NCI-H526 (cell line): ENCODE measurements around the gene KLF11.
"Not testable (repeated sequence)": the region's sequence is repeated elsewhere in the genome, so short reads cannot be mapped to it uniquely, and the experiment has no call there.

Experiments used
- DNase-seq, 2 experiments: peaks; one replicate each; lab custom pipeline; 2025; lab: John Stamatoyannopoulos, UW

Gene KLF11

GRCh38 chr2:10009811-10010781 is 33.3 kb upstream of the KLF11 start:
- DNase-seq, result no peak

DNA sequence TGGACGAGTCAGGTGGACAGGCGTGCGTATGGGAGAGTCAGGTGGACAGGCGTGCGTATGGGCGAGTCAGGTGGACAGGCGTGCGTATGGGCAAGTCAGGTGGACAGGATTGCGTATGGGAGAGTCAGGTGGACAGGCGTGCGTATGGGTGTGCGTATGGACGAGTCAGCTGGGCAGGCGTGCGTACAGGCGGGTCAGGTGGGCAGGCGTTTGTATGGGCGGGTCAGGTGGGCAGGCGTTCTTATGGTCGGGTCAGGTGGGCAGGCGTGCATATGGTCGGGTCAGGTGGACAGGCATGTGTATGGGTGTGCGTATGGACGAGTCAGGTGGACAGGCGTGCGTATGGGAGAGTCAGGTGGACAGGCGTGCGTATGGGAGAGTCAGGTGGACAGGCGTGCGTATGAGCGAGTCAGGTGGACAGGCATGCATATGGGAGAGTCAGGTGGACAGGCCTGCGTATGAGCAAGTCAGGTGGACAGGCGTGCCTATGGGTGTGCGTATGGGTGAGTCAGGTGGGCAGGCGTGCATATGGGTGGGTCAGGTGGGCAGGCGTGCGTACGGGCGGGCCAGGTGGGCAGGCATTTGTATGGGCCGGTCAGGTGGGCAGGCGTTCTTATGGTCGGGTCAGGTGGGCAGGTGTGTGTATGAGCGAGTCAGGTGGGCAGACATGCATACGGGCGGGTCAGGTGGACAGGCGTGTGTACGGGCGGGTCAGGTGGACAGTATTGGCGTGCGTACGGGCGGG is 32.3 kb upstream of the KLF11 start:
- not testable (repeated sequence) for DNase-seq

GRCh38 chr2:10011606-10012325 is 31.6 kb upstream of the KLF11 start:
- DNase-seq, result not testable (repeated sequence)

GRCh38 chr2:10012366-10012962 is 30.9 kb upstream of the KLF11 start:
- not testable (repeated sequence) for DNase-seq

DNA sequence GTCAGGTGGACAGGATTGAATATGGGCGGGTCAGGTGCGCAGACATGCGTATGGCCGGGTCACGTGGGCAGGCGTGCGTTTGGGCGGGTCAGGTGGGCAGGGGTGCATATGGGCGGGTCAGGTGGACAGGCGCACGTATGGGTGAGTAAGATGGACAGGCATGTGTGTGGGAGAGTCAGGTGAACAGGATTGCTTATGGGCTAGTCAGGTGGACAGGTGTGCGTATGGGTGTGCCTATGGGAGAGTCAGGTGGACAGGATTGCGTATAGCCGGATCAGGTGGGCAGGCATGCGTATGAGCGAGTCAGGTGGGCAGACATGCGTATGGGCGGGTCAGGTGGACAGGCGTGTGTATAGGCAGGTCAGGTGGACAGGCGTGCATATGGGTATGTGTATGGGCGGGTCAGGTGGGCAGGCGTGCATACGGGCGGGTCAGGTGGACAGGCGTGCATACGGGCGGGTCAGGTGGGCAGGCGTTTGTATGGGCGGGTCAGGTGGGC is 30.3 kb upstream of the KLF11 start:
- DNase-seq, result no peak

DNA sequence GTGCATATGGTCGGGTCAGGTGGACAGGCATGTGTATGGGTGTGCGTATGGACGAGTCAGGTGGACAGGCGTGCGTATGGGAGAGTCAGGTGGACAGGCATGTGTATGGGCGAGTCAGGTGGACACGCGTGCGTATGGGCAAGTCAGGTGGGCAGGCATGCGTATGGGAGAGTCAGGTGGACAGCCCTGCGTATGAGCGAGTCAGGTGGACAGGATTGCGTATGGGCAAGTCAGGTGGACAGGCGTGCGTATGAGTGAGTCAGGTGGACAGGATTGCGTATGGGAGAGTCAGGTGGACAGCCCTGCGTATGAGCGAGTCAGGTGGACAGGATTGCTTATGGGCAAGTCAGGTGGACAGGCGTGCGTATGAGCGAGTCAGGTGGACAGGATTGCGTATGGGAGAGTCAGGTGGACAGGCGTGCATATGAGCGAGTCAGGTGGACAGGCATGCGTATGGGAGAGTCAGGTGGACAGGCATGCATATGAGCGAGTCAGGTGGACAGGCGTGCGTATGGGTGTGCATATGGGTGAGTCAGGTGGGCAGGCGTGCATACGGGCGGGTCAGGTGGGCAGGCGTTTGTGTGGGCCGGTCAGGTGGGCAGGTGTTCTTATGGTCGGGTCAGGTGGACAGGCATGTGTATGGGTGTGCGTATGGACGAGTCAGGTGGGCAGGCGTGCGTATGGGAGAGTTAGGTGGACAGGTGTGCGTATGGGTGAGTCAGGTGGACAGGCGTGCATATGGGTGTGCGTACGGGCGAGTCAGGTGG is 29.5 kb upstream of the KLF11 start:
- not testable (repeated sequence) for DNase-seq

GRCh38 chr2:10014418-10015190 is 28.7 kb upstream of the KLF11 start:
- DNase-seq, result no peak

DNA sequence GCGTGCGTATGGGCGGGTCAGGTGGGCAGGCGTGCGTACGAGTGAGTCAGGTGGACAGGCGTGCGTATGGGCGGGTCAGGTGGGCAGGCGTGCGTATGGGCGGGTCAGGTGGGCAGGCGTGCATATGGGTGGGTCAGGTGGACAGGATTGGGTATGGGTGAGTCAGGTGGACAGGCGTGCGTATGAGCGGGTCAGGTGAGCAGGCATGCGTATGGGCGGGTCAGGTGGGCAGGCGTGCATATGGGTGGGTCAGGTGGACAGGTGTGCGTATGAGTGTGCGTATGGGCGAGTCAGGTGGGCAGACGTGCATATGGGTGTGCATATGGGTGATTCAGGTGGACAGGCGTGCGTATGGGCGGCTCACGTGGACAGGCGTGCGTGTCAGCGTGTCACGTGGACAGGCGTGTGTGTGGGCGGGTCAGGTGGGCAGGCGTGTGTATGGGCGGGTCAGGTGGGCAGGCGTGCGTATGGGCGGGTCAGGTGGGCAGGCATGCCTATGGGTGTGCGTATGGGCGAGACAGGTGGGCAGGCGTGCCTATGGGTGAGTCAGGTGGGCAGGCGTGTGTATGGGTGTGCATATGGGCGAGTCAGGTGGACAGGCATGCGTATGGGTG is 27.9 kb upstream of the KLF11 start:
- not testable (repeated sequence) for DNase-seq

DNA sequence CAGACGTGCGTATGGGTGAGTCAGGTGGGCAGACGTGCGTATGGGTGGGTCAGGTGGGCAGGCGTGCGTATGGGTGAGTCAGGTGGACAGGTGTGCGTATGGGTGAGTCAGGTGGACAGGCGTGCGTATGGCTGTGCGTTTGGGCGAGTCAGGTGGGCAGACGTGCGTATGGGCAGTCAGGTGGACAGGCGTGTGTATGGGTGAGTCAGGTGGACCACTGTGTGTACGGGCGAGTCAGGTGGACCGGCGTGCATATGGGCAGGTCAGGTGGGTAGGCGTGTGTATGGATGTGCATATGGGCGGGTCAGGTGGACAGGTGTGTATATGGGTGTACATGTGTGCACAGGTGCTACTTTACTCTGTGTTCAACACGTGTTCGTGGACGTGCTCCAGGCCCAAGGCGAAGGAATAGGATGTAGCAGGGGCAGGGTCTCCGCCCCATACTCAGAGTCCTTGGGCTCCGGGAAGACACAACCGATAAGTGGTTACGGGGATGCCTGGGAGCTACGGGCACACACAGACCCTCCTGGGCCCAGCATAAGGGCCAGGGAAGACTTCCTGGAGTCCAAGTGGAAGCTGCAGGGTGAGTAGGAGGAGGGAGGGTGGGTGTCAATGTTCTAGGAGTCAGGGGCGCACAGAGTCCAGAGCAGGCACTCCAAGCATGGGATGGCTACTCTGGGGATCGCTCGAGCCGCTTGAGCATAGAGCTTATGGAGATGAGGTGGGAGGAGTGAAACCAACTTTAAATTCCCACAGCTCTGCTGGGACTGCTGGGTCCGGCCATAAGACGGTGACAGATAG is 27.1 kb upstream of the KLF11 start:
- no peak for DNase-seq

DNA sequence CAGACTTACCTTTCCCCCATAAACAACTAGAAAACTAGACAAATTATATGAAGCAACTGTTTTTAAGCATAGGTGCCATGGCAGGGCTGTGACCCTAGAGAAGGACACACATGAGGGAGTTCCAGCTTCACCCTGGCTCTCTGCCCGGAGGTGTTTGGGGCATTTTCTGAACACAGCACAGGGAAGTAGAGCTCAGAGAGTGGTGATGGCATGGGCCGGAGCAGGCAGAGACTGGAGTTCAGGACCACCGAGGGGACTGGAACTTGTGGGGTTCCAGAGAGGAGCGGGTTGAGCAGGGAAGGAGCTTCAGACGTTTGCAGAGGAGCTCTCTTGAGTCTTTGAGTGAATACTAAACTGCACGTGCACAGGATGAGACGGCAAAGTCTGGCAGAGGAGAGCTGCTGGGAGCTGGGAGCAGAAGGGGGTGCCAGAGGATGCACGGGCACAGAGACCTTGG is 26.5 kb upstream of the KLF11 start:
- no peak for DNase-seq

DNA sequence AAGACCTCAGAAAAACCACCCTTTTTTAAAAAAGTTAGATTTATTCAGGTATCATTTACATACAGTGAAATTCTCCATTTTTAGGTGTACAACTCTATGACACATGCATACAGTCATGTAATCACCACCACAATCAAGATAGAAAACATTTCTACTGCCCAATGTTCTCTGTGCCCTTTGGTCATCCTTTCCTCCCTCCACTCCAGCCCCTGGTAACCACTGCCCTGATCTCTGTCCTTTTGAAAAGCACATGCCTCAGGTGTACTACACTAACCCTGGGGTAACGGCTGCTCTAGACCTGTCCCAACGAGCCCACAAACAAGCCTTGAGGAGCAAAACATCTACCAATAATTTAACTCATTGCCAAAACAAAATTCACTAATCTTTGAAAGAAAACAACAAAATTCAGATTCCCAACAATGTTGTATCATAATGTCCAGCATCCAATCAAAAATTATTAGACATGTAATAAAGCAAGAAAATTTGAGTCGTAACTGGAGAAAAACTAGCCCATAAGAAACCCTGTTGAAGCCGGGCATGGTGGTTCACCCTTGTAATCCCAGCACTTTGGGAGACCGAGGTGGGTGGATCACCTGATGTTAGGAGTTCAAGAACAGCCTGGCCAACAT is 25.9 kb upstream of the KLF11 start:
- DNase-seq, result no peak

- DNase-seq, result no peak
Measured at GRCh38 chr2:10019174-10019573, 24.2 kb upstream of the KLF11 start.

- DNase-seq, result no peak
Measured at GRCh38 chr2:10019602-10020400, 23.5 kb upstream of the KLF11 start.

DNA sequence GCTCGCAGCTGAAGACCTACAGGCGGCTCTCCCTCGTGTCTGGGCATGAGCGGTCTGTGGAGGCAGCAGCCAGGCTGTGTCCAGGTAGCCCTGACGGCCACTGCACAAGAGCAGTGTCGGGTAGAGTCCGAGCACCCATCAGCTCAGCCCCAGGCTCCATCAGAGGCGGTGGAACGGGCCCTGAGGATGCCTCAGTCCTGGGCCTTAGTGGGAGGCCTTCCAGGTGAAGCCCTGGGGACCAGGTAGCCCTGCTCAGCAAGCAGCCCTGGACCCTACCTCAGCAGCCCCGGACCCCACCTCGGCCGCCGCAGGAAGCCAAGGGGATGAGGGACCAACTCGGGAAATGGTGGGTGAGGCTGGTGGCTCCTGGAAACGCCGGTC is 21.3 kb upstream of the KLF11 start:
- DNase-seq, result no peak

DNA sequence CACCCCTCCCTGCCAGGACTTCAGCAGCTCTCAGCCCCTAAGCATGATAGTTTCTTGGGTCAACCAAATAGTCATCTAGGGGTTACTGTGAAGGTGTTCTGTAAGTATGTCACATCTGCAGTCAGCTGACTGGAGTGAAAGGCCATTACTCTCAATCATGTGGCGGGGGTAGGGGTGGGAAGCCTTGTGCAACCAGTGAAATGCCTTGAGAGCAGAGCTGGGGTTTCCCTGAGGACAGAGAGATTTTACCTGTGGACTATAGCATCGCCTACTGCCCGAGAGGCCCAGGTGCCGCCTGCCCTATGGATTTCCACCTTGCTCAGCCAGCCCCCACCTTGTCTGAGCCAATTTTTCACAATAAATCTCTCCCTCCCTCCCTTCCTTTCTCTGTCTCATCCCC is 20.9 kb upstream of the KLF11 start:
- no peak for DNase-seq

DNA sequence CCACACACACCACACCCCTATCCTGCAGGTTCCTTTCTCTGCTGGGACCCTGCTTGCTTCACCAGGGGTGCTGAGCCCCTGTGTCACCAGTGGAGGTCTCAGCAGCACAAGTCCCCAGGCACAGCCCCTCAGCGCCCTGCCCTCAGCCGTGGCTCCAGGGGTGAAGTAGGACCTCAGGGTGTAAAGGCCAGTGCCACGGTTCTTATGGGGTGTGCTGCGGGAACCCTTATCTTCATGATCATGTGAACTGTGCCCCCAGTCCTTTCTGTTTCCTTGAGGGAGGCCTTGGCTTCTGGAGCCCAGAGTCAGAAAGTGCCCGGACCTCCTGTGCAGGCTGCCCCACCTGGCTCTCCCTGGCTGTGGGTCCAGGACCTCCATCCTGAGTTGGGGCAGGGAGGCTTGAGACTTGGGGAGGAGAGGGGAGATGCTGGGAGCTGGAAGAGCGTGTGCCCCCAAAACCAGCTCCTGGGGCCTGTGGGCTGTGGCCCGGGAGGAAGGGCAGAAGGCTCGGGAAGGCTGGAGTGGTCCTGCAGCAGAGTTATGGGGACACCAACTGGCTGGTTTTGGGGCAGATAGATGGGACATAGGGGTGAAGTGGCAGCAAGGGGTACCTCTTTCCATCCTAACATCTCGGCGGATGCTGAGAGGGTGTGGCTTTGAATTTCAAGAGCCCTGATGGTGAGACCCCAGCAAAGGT is 20.2 kb upstream of the KLF11 start:
- DNase-seq, result no peak
